ENCODE data around the gene MED26. TPM values are rescaled to one million over a fixed set of nuclear protein-coding genes. Genes with fewer than 3 reads are reported as not detected.

The MED26 gene
- total and polyA plus RNA-seq, 2 of the 13 experiments (the other 11 are each of a cell fraction or from before 2014, with no cell fraction given), result 3.5 to 3.8 TPM

DNA sequence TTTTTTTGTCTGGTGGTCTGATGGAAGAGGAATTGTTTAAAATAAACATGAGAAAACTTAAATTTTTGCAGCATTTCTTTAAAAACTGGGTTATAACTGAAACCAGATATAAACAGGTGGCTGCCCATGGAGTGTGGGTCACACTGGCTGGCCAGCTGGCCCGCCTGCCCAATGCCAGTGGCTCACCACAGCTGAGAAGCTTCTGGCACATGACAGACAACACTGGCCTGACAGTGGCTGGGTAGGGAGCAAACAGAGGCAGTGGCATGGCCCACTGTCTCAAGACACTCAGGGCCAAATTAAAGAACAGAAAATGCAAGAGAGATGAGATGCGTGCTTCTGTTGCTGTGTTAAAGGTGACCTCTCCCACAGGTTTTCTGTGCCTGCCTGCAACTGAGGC, 52.7 kb downstream of the MED26 start:
- no peak for ATAC-seq
- CTCF ChIA-PET (ENCODE audit: low intra/inter-chr PET ratio, low total read pairs), result no interaction called here

More for the DNA sequence above, 52.7 kb downstream of the MED26 start:
- POLR2A ChIA-PET, result no interaction called here
- peaks cover 29% of the 10 kb centered on the region for H3K4me1 ChIP-seq (ENCODE audit: insufficient read depth, low read length)
- H3K4me2 ChIP-seq (ENCODE audit: low read depth, low read length), result no peak overlapping the region
- FAIRE-seq (no peak), DNase-seq (ENCODE audit: low spot score) (no peak)
- no peaks in the 10 kb centered on the region for H3K9me3 ChIP-seq (ENCODE audit: low read length)
- no peak overlapping the region for H3K4me3 ChIP-seq (replicated peaks in 1 of 3; ENCODE audit: insufficient read depth in 1 of 3, low read depth in 2 of 3, low read length in 3 of 3)
- no peaks in the 10 kb centered on the region; a peak in 1 of 5 replicates for H3K27me3 ChIP-seq (ENCODE audit: control insufficient read depth in 1 of 2, insufficient read depth in 2 of 2, low read length in 2 of 2)
- H4K20me1 ChIP-seq (ENCODE audit: insufficient read depth, low read length), result peaks cover 8% of the 10 kb centered on the region; the same call in 1 of the 2 replicates
- peaks cover 55% of the 10 kb centered on the region for H3K79me2 ChIP-seq (ENCODE audit: insufficient read depth, low read length)
- no TSS peak for BruUV-seq (replicated peaks)
- H3K36me3 ChIP-seq (replicated peaks in 1 of 2; ENCODE audit: control insufficient read depth in 1 of 2, insufficient read depth in 2 of 2, low read length in 2 of 2), result peaks cover 16 to 40% of the 10 kb centered on the region in 2 experiments; a peak in 4 of 5 replicates
- H3K9ac ChIP-seq (ENCODE audit: insufficient read depth, low read depth, low read length), result no peak overlapping the region
- intact Hi-C loops (cut with micrococcal nuclease; ENCODE audit: unreplicated experiment), result no loop called here
- in situ Hi-C loops (cut with HindIII; ENCODE audit: extremely low pct_ligation_motif_present, low pct_unique_long_range_greater_than_20kb), result no loop called here
- TF ChIP-seq HNRNPK (IDR thresholded peaks at IDR 0.05; ENCODE audit: low read depth, low read length, poor library complexity, severe bottlenecking) (no peak), ZMAT5 (CRISPR knock-in tag; IDR thresholded peaks at IDR 0.05; ENCODE audit: borderline replicate concordance, low read depth) (no peak), MXI1 (IDR thresholded peaks at IDR 0.05; ENCODE audit: borderline replicate concordance, low read depth, low read length) (no peak), FOXM1 (CRISPR knock-in tag; IDR thresholded peaks at IDR 0.05) (no peak)
- TF ChIP-seq, protein P1, sequence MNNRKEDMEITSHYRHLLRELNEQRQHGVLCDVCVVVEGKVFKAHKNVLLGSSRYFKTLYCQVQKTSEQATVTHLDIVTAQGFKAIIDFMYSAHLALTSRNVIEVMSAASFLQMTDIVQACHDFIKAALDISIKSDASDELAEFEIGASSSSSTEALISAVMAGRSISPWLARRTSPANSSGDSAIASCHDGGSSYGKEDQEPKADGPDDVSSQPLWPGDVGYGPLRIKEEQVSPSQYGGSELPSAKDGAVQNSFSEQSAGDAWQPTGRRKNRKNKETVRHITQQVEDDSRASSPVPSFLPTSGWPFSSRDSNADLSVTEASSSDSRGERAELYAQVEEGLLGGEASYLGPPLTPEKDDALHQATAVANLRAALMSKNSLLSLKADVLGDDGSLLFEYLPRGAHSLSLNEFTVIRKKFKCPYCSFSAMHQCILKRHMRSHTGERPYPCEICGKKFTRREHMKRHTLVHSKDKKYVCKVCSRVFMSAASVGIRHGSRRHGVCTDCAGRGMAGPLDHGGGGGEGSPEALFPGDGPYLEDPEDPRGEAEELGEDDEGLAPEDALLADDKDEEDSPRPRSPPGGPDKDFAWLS (CRISPR knock-in tag; IDR thresholded peaks at IDR 0.05; ENCODE audit: borderline replicate concordance), result no peak
- TF ChIP-seq, protein P2, sequence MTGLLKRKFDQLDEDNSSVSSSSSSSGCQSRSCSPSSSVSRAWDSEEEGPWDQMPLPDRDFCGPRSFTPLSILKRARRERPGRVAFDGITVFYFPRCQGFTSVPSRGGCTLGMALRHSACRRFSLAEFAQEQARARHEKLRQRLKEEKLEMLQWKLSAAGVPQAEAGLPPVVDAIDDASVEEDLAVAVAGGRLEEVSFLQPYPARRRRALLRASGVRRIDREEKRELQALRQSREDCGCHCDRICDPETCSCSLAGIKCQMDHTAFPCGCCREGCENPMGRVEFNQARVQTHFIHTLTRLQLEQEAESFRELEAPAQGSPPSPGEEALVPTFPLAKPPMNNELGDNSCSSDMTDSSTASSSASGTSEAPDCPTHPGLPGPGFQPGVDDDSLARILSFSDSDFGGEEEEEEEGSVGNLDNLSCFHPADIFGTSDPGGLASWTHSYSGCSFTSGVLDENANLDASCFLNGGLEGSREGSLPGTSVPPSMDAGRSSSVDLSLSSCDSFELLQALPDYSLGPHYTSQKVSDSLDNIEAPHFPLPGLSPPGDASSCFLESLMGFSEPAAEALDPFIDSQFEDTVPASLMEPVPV (CRISPR knock-in tag; IDR thresholded peaks at IDR 0.05), result no peak
- H3K27ac ChIP-seq (ENCODE audit: extremely low read length, insufficient read depth, low read length), result no peak overlapping the region
- no peak overlapping the region for H2AFZ ChIP-seq (ENCODE audit: low read length)
- 92% methylated on average over 2 of the region's 2 CpGs for WGBS (ENCODE audit: low lambda C conversion rate)
